GM12878 (cell line): ENCODE results near the gene ELMO3. TPM values are rescaled to one million over a fixed set of nuclear protein-coding genes. Genes with fewer than 3 reads are reported as not detected.

Experiments
- ATAC-seq: fragments of 200-7000 bp; cut with Tn5 transposase; 3 replicates; pipeline ENCODE4 v1.9.1; 2020; ENCODE audit warnings: mild to moderate bottlenecking, moderate library complexity
- BruUV-seq: library from RNA; stranded (reverse); fragments of 400-500 nt; replicated peaks from 2 replicates; lab custom pipeline; 2021; lab: Mats Ljungman, UMichigan
- CTCF ChIA-PET: fragments of 300-600 bp; sonication (Branson Sonifier 250); formaldehyde crosslinking; extraction: SDS; loops from one replicate; lab custom pipeline; 2021; ENCODE audit warnings: inconsistent platforms; lab: Yijun Ruan, JAX
- POLR2A ChIA-PET: fragments of 350-600 bp; formaldehyde crosslinking; extraction: SDS; loops from one replicate; lab custom pipeline; 2021; ENCODE audit warnings: inconsistent platforms; lab: Charles Lee
- RAD21 ChIA-PET: fragments of 300-600 bp; sonication (Branson Sonifier 250); formaldehyde crosslinking; loops from one replicate; lab custom pipeline; 2023; ENCODE audit warnings: antibody characterized with exemption; ENCODE audit not compliant: unreplicated experiment; lab: Charles Lee
- SMC1A ChIA-PET: fragments of 300-600 bp; sonication (Branson Sonifier 250); formaldehyde crosslinking; loops from one replicate; lab custom pipeline; 2023; ENCODE audit not compliant: unreplicated experiment, uncharacterized antibody; lab: Charles Lee
- DNase-seq: peaks from one replicate; pipeline ENCODE4 v3.0.0-alpha.2; 2011; ENCODE audit warnings: low read depth, low spot score
- FAIRE-seq: peaks from 3 replicates; lab custom pipeline; 2011; peaks lifted over from hg19 to GRCh38; lab: Jason Lieb, UNC
- H2AFZ ChIP-seq: 2 replicates; pipeline ENCODE4 v1.6.0; 2011; ENCODE audit warnings: low read depth, low read length, control low read depth; ENCODE audit not compliant: control insufficient read depth
- H3K27ac ChIP-seq: 2 replicates; pipeline ENCODE4 v1.5.1; 2011; ENCODE audit warnings: control low read depth; ENCODE audit not compliant: control insufficient read depth, insufficient read depth
- H3K27me3 ChIP-seq, 2 experiments: replicated peaks in 1 of 2; 2 replicates each; pipeline versions ENCODE4 v1.6.0 to v1.6.1; 2011; ENCODE audit warnings: low read length in 1 of 2; ENCODE audit not compliant: control insufficient read depth in 2 of 2, insufficient read depth in 2 of 2
- H3K36me3 ChIP-seq, 2 experiments: 2 replicates each; pipeline ENCODE4 v1.5.1; 2011; ENCODE audit warnings: low read length in 1 of 2; ENCODE audit not compliant: control insufficient read depth in 2 of 2, insufficient read depth in 2 of 2
- H3K4me1 ChIP-seq: 2 replicates; pipeline ENCODE4 v1.6.1; 2011; ENCODE audit warnings: mild to moderate bottlenecking, low read length, moderate library complexity, mixed read lengths; ENCODE audit not compliant: control insufficient read depth, insufficient read depth
- H3K4me2 ChIP-seq: 2 replicates; pipeline ENCODE4 v1.6.0; 2011; ENCODE audit warnings: control low read depth; ENCODE audit not compliant: control insufficient read depth, insufficient read depth
- H3K4me3 ChIP-seq: fragments of 200-600 bp; sonication (generic); 2 replicates; pipeline ENCODE4 v1.5.1; 2016
- H3K79me2 ChIP-seq: 2 replicates; pipeline ENCODE4 v1.6.0; 2011; ENCODE audit warnings: low read length; ENCODE audit not compliant: control insufficient read depth, insufficient read depth
- H3K9ac ChIP-seq: 2 replicates; pipeline ENCODE4 v1.8.0; 2011; ENCODE audit warnings: low read length, control low read depth, mixed read lengths; ENCODE audit not compliant: control insufficient read depth, insufficient read depth
- H3K9me3 ChIP-seq: replicated peaks from 3 replicates; pipeline ENCODE4 v1.5.1; 2011; ENCODE audit warnings: mild to moderate bottlenecking, low read length; ENCODE audit not compliant: control insufficient read depth, insufficient read depth
- H4K20me1 ChIP-seq: 2 replicates; pipeline ENCODE4 v1.6.0; 2011; ENCODE audit not compliant: control insufficient read depth, insufficient read depth
- BACH1 ChIP-seq: fragments of 450-650 bp; IDR thresholded peaks from 2 replicates; pipeline ENCODE4 v1.6.1; 2017; ENCODE audit warnings: mild to moderate bottlenecking, borderline replicate concordance
- CBX5 ChIP-seq: sonication (generic); IDR thresholded peaks from 2 replicates; pipeline ENCODE4 v1.6.1; 2016; ENCODE audit warnings: low read depth, moderate library complexity, mild to moderate bottlenecking, inconsistent platforms
- CHD2 ChIP-seq: IDR thresholded peaks from 2 replicates; pipeline ENCODE4 v1.6.1; 2011; ENCODE audit warnings: low read depth, low read length, improper control_type of control experiment, borderline replicate concordance
- E2F8 ChIP-seq: fragments of 450-650 bp; IDR thresholded peaks from 2 replicates; pipeline ENCODE4 v1.6.1; 2018; ENCODE audit warnings: mild to moderate bottlenecking, low read depth, moderate library complexity; ENCODE audit not compliant: partially characterized antibody
- EED ChIP-seq: sonication (generic); IDR thresholded peaks from 2 replicates; pipeline ENCODE4 v1.6.1; 2016; ENCODE audit warnings: antibody characterized with exemption, low read depth
- EGR1 ChIP-seq, 2 experiments: IDR thresholded peaks; 1 replicate in 1 of 2; 2 replicates in 1 of 2; pipeline ENCODE4 v1.6.1; 2011 to 2012; ENCODE audit warnings: low read depth in 2 of 2, low read length in 2 of 2, borderline replicate concordance in 1 of 2, mild to moderate bottlenecking in 1 of 2, moderate library complexity in 1 of 2
- ETV6 ChIP-seq, 2 experiments: fragments of 450-650 bp in 1 of 2; IDR thresholded peaks in 1 of 2; conservative IDR thresholded peaks in 1 of 2; 2 replicates each; pipeline ENCODE4 v1.6.1; 2014; ENCODE audit warnings: antibody characterized with exemption in 1 of 2, borderline replicate concordance in 1 of 2, low read depth in 1 of 2, mild to moderate bottlenecking in 1 of 2, moderate library complexity in 1 of 2
- GATAD2B ChIP-seq: fragments of 450-650 bp; conservative IDR thresholded peaks from 2 replicates; pipeline ENCODE4 v1.6.1; 2017; ENCODE audit warnings: low read depth, mild to moderate bottlenecking, moderate library complexity
- IKZF1 ChIP-seq: fragments of 450-650 bp; conservative IDR thresholded peaks from 2 replicates; pipeline ENCODE4 v1.6.1; 2017; ENCODE audit warnings: antibody characterized with exemption, mild to moderate bottlenecking
- IRF3 ChIP-seq: fragments of 450-650 bp; IDR thresholded peaks from 2 replicates; pipeline ENCODE4 v1.6.1; 2014; ENCODE audit warnings: mild to moderate bottlenecking
- MEF2B ChIP-seq: fragments of 450-650 bp; IDR thresholded peaks from 2 replicates; pipeline ENCODE4 v1.6.1; 2018; ENCODE audit warnings: mild to moderate bottlenecking, moderate library complexity; ENCODE audit not compliant: partially characterized antibody, poor library complexity, severe bottlenecking
- MXI1 ChIP-seq: fragments of 150-350 bp; IDR thresholded peaks from 2 replicates; pipeline ENCODE4 v1.6.1; 2011; ENCODE audit warnings: low read depth, mild to moderate bottlenecking, inconsistent platforms, low read length, improper control_type of control experiment
- NBN ChIP-seq: fragments of 450-650 bp; IDR thresholded peaks from 2 replicates; pipeline ENCODE4 v1.6.1; 2016
- NR2C1 ChIP-seq: fragments of 450-650 bp; IDR thresholded peaks from 2 replicates; pipeline ENCODE4 v1.6.1; 2017; ENCODE audit warnings: antibody characterized with exemption, mild to moderate bottlenecking, moderate library complexity
- PRDM15 ChIP-seq: fragments of 450-650 bp; formaldehyde crosslinking; IDR thresholded peaks from 2 replicates; pipeline ENCODE4 v1.4.0; 2020; ENCODE audit warnings: mild to moderate bottlenecking, moderate library complexity
- RAD21 ChIP-seq: IDR thresholded peaks from 2 replicates; pipeline ENCODE4 v1.6.1; 2011; ENCODE audit warnings: mild to moderate bottlenecking, low read depth, low read length, moderate library complexity; ENCODE audit not compliant: insufficient read depth
- WGBS: methylation state at CpG from one replicate; pipeline ENCODE4 v1.1.6; 2016; ENCODE audit warnings: low lambda C conversion rate; ENCODE audit not compliant: insufficient replicate concordance, insufficient coverage; ENCODE audit errors: missing lambda C conversion rate; 5-methylcytosine and 5-hydroxymethylcytosine counted together
- in situ Hi-C: fragments of 300-500 bp; cut with MboI; formaldehyde crosslinking; loops from 9 replicates; pipeline ENCODE4 v1.14.3; 2018; ENCODE audit warnings: mixed read lengths
- intact Hi-C: fragments of 100-400 bp; cut with micrococcal nuclease; formaldehyde crosslinking; loops from one replicate; pipeline ENCODE4 v1.14.2; 2022; ENCODE audit not compliant: unreplicated experiment
- polyA plus RNA-seq, 11 experiments: library from polyadenylated mRNA; depleted of rRNA in 4 of 11; unstranded in 6 of 11; stranded (reverse) in 5 of 11; fragments of >200 nt; fragmentation: Nextera tagmentation in 4 of 11; fragmentation: Illumina TruSeq in 1 of 11; extraction: Ambion mirVana in 4 of 11; extraction: Trizol in 1 of 11; gene quantifications; 1 replicate in 1 of 11; 2 replicates in 10 of 11; pipeline versions ENCODE4 v1.2.1 to v1.2.3, GENCODE V29; 2011 to 2016; ENCODE audit warnings: inconsistent platforms in 2 of 11, missing spikeins in 2 of 11, low read depth in 1 of 11
- total RNA-seq, 4 experiments: library from RNA; depleted of rRNA in 3 of 4; stranded (reverse); fragments of >200 nt in 3 of 4; fragmentation: Illumina TruSeq in 1 of 4; extraction: Trizol in 1 of 4; gene quantifications; 2 replicates each; pipeline versions ENCODE4 v1.2.1 to v1.2.3, GENCODE V29; 2013 to 2021

Gene ELMO3
- total and polyA plus RNA-seq, 10 of the 15 experiments (the other 5 are each of a cell fraction or from before 2014, with no cell fraction given): 0.05 to 4.7 (median 0.96) TPM; not detected in 1

- no peak for FAIRE-seq
- no peak overlapping the region for H2AFZ ChIP-seq
- ATAC-seq: no peak
- no peaks in the 10 kb centered on the region; the same call in 1 of the 2 replicates for H4K20me1 ChIP-seq
- no peaks in the 10 kb centered on the region for H3K36me3 ChIP-seq
- H3K4me1 ChIP-seq: peaks cover 49% of the 10 kb centered on the region
- SMC1A ChIA-PET: interaction anchor here (1.0 to 1.1 kb wide), 2 partner anchors 18 to 149 kb away, joined by 3 read pairs; no protein-coding TSS in a partner anchor
- RAD21 ChIA-PET: no interaction called here
- no peaks in the 10 kb centered on the region; the same call in 2 of the 3 replicates for H3K9me3 ChIP-seq
- in situ Hi-C loops (no loop called here), intact Hi-C loops (no loop called here)
- WGBS: 58% methylated on average over 5 of the region's 5 CpGs
- POLR2A ChIA-PET: interaction anchor here (1.0 kb wide), 1 partner anchor 11 kb away, joined by 3 read pairs; no protein-coding TSS in a partner anchor
- H3K4me2 ChIP-seq: no peak overlapping the region
- BruUV-seq: no TSS peak
- no peak overlapping the region for H3K9ac ChIP-seq
- no peaks in the 10 kb centered on the region for H3K79me2 ChIP-seq
- no peak for DNase-seq
- no peak overlapping the region for H3K27ac ChIP-seq
- no peak overlapping the region for H3K4me3 ChIP-seq
- peaks cover 2 to 18% of the 10 kb centered on the region in 2 experiments for H3K27me3 ChIP-seq
- CTCF ChIA-PET: interaction anchor here (0.7 to 5.4 kb wide), 5 partner anchors 7 to 149 kb away, joined by 3 to 60 read pairs (median 6); partner anchors contain the start of genes FBXL8 and TRADD
- TF ChIP-seq GATAD2B: no peak
- TF ChIP-seq MEF2B: peak; percentile 33
- TF ChIP-seq MXI1: peak; percentile 47; the same call in 1 of the 2 replicates
- TF ChIP-seq E2F8: no peak
- TF ChIP-seq BACH1: no peak
- TF ChIP-seq EGR1 (IDR thresholded peaks at IDR 0.05; ENCODE audit: borderline replicate concordance in 1 of 2, low read depth in 2 of 2, low read length in 2 of 2): no peak
- TF ChIP-seq RAD21: no peak
- TF ChIP-seq NR2C1: no peak
- no peak for TF ChIP-seq PRDM15 (CRISPR knock-in tag)
- peak; percentile 33; the same call in 1 of the 2 replicates for TF ChIP-seq NBN
- peak; percentile 72 for TF ChIP-seq IKZF1
- no peak for TF ChIP-seq EED
- no peak for TF ChIP-seq CBX5
- TF ChIP-seq ETV6 (conservative IDR thresholded peaks at IDR 0.05 in 1 of 2, IDR thresholded peaks at IDR 0.05 in 1 of 2; ENCODE audit: borderline replicate concordance in 1 of 2, low read depth in 1 of 2): no peak
- TF ChIP-seq CHD2: 0 out of 2 replicates have a peak, but pooled peaks have one; percentile 34
- no peak for TF ChIP-seq IRF3
Observed at GRCh38 chr16:67166598-67167168, 32.2 kb upstream of the ELMO3 start.
